DND-41 (cell line): ENCODE results near the gene EFHD2.

Source experiments
- CTCF ChIP-seq: IDR thresholded peaks from 2 replicates; pipeline ENCODE4 v1.5.1; 2012; ENCODE audit warnings: borderline replicate concordance, low read length, moderate library complexity, mild to moderate bottlenecking; ENCODE audit not compliant: poor library complexity, severe bottlenecking; ENCODE audit errors: extremely low read depth
- EZH2 ChIP-seq: IDR thresholded peaks from 3 replicates; pipeline ENCODE4 v1.6.1; 2012; ENCODE audit warnings: borderline replicate concordance, low read depth, mild to moderate bottlenecking, moderate library complexity, low read length, inconsistent platforms; ENCODE audit not compliant: severe bottlenecking

- TF ChIP-seq CTCF (no peak), EZH2 (no peak)
These were observed 3.2 kb downstream of the EFHD2 start for GRCh38 chr1:15412843-15413242.
